H1 (cell line): Measurements from ENCODE around the gene DNAAF8. TPM values are rescaled to one million over a fixed set of nuclear protein-coding genes. Genes with fewer than 3 reads are reported as not detected.

Source experiments
- CTCF ChIA-PET: fragments of 300-600 bp; sonication (Branson Sonifier 250); formaldehyde crosslinking; loops from one replicate; lab custom pipeline; 2021; ENCODE audit not compliant: partially characterized antibody; lab: Charles Lee
- POLR2A ChIA-PET: fragments of 300-600 bp; sonication (Branson Sonifier 250); formaldehyde crosslinking; loops from one replicate; lab custom pipeline; 2021; ENCODE audit warnings: inconsistent platforms; ENCODE audit not compliant: partially characterized antibody; lab: Charles Lee
- DNase-seq, 2 experiments: peaks; one replicate each; pipeline versions ENCODE4 v3.0.0 to v3.0.0-alpha.2; 2010 to 2022; ENCODE audit warnings: low spot score in 2 of 2, low read depth in 1 of 2, mixed read lengths in 1 of 2
- FAIRE-seq: peaks from 2 replicates; lab custom pipeline; 2011; peaks lifted over from hg19 to GRCh38; lab: Jason Lieb, UNC
- H2AFZ ChIP-seq: 2 replicates; pipeline ENCODE4 v1.8.1; 2012; ENCODE audit warnings: low read length, inconsistent platforms
- H2AK5ac ChIP-seq: 2 replicates; pipeline ENCODE4 v1.6.1; 2013; ENCODE audit warnings: low read depth, low read length
- H2BK120ac ChIP-seq: replicated peaks from 2 replicates; pipeline ENCODE3; 2013; ENCODE audit warnings: low read depth, low read length, inconsistent platforms
- H2BK12ac ChIP-seq: 2 replicates; pipeline ENCODE4 v1.6.1; 2013; ENCODE audit warnings: low read depth, low read length
- H2BK15ac ChIP-seq: 2 replicates; pipeline ENCODE4 v1.6.1; 2013; ENCODE audit warnings: low read length
- H2BK20ac ChIP-seq: 2 replicates; pipeline ENCODE4 v1.6.1; 2013; ENCODE audit warnings: low read length
- H2BK5ac ChIP-seq: 2 replicates; pipeline ENCODE4 v1.6.1; 2013; ENCODE audit warnings: low read depth, low read length
- H3K14ac ChIP-seq: 2 replicates; pipeline ENCODE4 v1.6.1; 2013; ENCODE audit warnings: inconsistent platforms; ENCODE audit not compliant: insufficient read length
- H3K18ac ChIP-seq: 2 replicates; pipeline ENCODE4 v1.6.1; 2013; ENCODE audit warnings: low read length; ENCODE audit errors: extremely low read depth
- H3K23ac ChIP-seq: 2 replicates; pipeline ENCODE4 v1.6.1; 2013; ENCODE audit warnings: inconsistent platforms; ENCODE audit not compliant: insufficient read length
- H3K23me2 ChIP-seq: 2 replicates; pipeline ENCODE4 v1.6.1; 2013; ENCODE audit warnings: low read depth, low read length
- H3K27ac ChIP-seq: 2 replicates; pipeline ENCODE4 v1.6.1; 2011; ENCODE audit warnings: low read depth, low read length, inconsistent platforms
- H3K27me3 ChIP-seq, 4 experiments: replicated peaks in 1 of 4; 1 replicate in 1 of 4; 2 replicates in 3 of 4; pipeline versions ENCODE4 v1.6.1 to v1.8.1; 2011 to 2013; ENCODE audit warnings: low read length in 3 of 4, mild to moderate bottlenecking in 3 of 4, inconsistent platforms in 2 of 4, mixed read lengths in 2 of 4, moderate library complexity in 1 of 4; ENCODE audit not compliant: control insufficient read depth in 3 of 4, insufficient read depth in 3 of 4; ENCODE audit errors: extremely low read depth in 1 of 4
- H3K36me3 ChIP-seq, 4 experiments: 2 replicates each; pipeline versions ENCODE4 v1.6.1 to v1.8.1; 2011 to 2013; ENCODE audit warnings: mild to moderate bottlenecking in 4 of 4, low read length in 3 of 4, moderate library complexity in 2 of 4, control low read depth in 1 of 4, inconsistent platforms in 1 of 4; ENCODE audit not compliant: insufficient read depth in 4 of 4, control insufficient read depth in 2 of 4
- H3K4ac ChIP-seq: replicated peaks from 2 replicates; pipeline ENCODE3; 2013; ENCODE audit warnings: low read length, low read depth, mixed read lengths, inconsistent platforms; ENCODE audit not compliant: insufficient read length
- H3K4me1 ChIP-seq, 4 experiments: replicated peaks in 1 of 4; 1 replicate in 1 of 4; 2 replicates in 3 of 4; pipeline versions ENCODE4 v1.6.1 to v1.8.1; 2011 to 2013; ENCODE audit warnings: low read length in 3 of 4, inconsistent platforms in 2 of 4, mixed read lengths in 1 of 4; ENCODE audit not compliant: insufficient read depth in 4 of 4, control insufficient read depth in 3 of 4
- H3K4me2 ChIP-seq, 2 experiments: 2 replicates each; pipeline versions ENCODE4 v1.6.1 to v1.8.1; 2011 to 2013; ENCODE audit warnings: low read depth in 2 of 2, low read length in 2 of 2, control low read depth in 1 of 2, inconsistent platforms in 1 of 2, mild to moderate bottlenecking in 1 of 2; ENCODE audit not compliant: insufficient read depth in 1 of 2
- H3K4me3 ChIP-seq, 4 experiments: fragments of 200-600, 300-600 bp in 1 of 4; sonication (generic), shearing (Covaris generic), sonication (Bioruptor Twin) in 1 of 4; 2 replicates each; pipeline versions ENCODE4 v1.5.1 to v1.8.1; 2011 to 2016; ENCODE audit warnings: low read length in 4 of 4, low read depth in 3 of 4, control low read depth in 2 of 4, inconsistent platforms in 2 of 4, mild to moderate bottlenecking in 2 of 4, mixed read lengths in 1 of 4, moderate library complexity in 1 of 4; ENCODE audit not compliant: insufficient read depth in 2 of 4; ENCODE audit errors: extremely low read depth in 1 of 4
- H3K56ac ChIP-seq: replicated peaks from 2 replicates; pipeline ENCODE3; 2013; ENCODE audit warnings: low read depth, mild to moderate bottlenecking, mixed read lengths, low read length, inconsistent platforms; ENCODE audit not compliant: insufficient read length
- H3K79me1 ChIP-seq: 2 replicates; pipeline ENCODE4 v1.6.1; 2013; ENCODE audit warnings: low read depth, low read length, control low read depth
- H3K79me2 ChIP-seq, 2 experiments: 2 replicates each; pipeline versions ENCODE4 v1.6.1 to v1.8.1; 2012 to 2013; ENCODE audit warnings: low read length in 2 of 2, mild to moderate bottlenecking in 2 of 2, inconsistent platforms in 1 of 2; ENCODE audit not compliant: insufficient read depth in 2 of 2, control insufficient read depth in 1 of 2
- H3K9ac ChIP-seq, 4 experiments: replicated peaks in 1 of 4; 1 replicate in 1 of 4; 2 replicates in 3 of 4; pipeline versions ENCODE4 v1.6.1 to v1.8.1; 2011 to 2013; ENCODE audit warnings: low read depth in 3 of 4, low read length in 3 of 4, control low read depth in 2 of 4, mild to moderate bottlenecking in 2 of 4, moderate library complexity in 2 of 4, inconsistent platforms in 1 of 4; ENCODE audit errors: extremely low read depth in 1 of 4
- H3K9me3 ChIP-seq, 2 experiments: 2 replicates each; pipeline versions ENCODE4 v1.6.1 to v1.8.1; 2012 to 2013; ENCODE audit warnings: mild to moderate bottlenecking in 2 of 2, moderate library complexity in 2 of 2, control low read depth in 1 of 2, inconsistent platforms in 1 of 2, low read depth in 1 of 2, low read length in 1 of 2, mixed read lengths in 1 of 2; ENCODE audit not compliant: insufficient read depth in 2 of 2
- H4K20me1 ChIP-seq, 2 experiments: replicated peaks in 1 of 2; 2 replicates each; pipeline versions ENCODE3 to v1.8.1; 2011 to 2013; ENCODE audit warnings: inconsistent platforms in 2 of 2, low read length in 2 of 2, mild to moderate bottlenecking in 1 of 2; ENCODE audit not compliant: insufficient read depth in 2 of 2, control insufficient read depth in 1 of 2
- H4K5ac ChIP-seq: 2 replicates; pipeline ENCODE4 v1.6.1; 2013; ENCODE audit warnings: low read length, low read depth, mixed read lengths, inconsistent platforms; ENCODE audit not compliant: insufficient read length
- H4K8ac ChIP-seq: 2 replicates; pipeline ENCODE4 v1.8.0; 2013; ENCODE audit warnings: mild to moderate bottlenecking, moderate library complexity, low read length, inconsistent platforms; ENCODE audit not compliant: insufficient read depth; ENCODE audit errors: extremely low read depth
- H4K91ac ChIP-seq: replicated peaks from 2 replicates; pipeline ENCODE3; 2013; ENCODE audit warnings: low read length, mixed read lengths, inconsistent platforms; ENCODE audit not compliant: insufficient read length
- CBX5 ChIP-seq: fragments of 300-800, 300-1000 bp; sonication (generic); IDR thresholded peaks from 2 replicates; pipeline ENCODE4 v1.7.1; 2016; ENCODE audit warnings: antibody characterized with exemption, low read length, low read depth
- CREB1 ChIP-seq: IDR thresholded peaks from 2 replicates; pipeline ENCODE4 v1.6.1; 2012; ENCODE audit warnings: inconsistent platforms
- CTBP2 ChIP-seq: IDR thresholded peaks from 2 replicates; pipeline ENCODE4 v1.7.0; 2011; ENCODE audit warnings: borderline replicate concordance, mild to moderate bottlenecking, moderate library complexity, mixed read lengths, low read length; ENCODE audit not compliant: insufficient read depth, insufficient read length
- EGR1 ChIP-seq: IDR thresholded peaks from 2 replicates; pipeline ENCODE4 v1.6.1; 2011; ENCODE audit warnings: low read depth, low read length, borderline replicate concordance
- EZH2 ChIP-seq: fragments of 200-600 bp; sonication (generic); IDR thresholded peaks from 2 replicates; pipeline ENCODE4 v1.7.1; 2012; ENCODE audit warnings: low read depth, mild to moderate bottlenecking, moderate library complexity, low read length, inconsistent platforms; ENCODE audit not compliant: severe bottlenecking
- KDM5A ChIP-seq: fragments of 200-600 bp; IDR thresholded peaks from 2 replicates; pipeline ENCODE4 v1.7.1; 2012; ENCODE audit warnings: mild to moderate bottlenecking, low read length, inconsistent platforms, mixed read lengths
- NRF1 ChIP-seq: IDR thresholded peaks from 2 replicates; pipeline ENCODE4 v1.6.1; 2011; ENCODE audit warnings: mild to moderate bottlenecking, low read depth, low read length, improper control_type of control experiment
- POLR2A ChIP-seq, 2 experiments: IDR thresholded peaks; 1 replicate in 1 of 2; 2 replicates in 1 of 2; pipeline ENCODE4 v1.6.1; 2011; ENCODE audit warnings: low read depth in 2 of 2, low read length in 2 of 2, mild to moderate bottlenecking in 2 of 2; ENCODE audit errors: control extremely low read depth in 1 of 2
- POU5F1 ChIP-seq: IDR thresholded peaks from 2 replicates; pipeline ENCODE4 v1.6.1; 2011; ENCODE audit warnings: low read depth, mild to moderate bottlenecking, low read length, moderate library complexity
- RFX5 ChIP-seq: IDR thresholded peaks from 2 replicates; pipeline ENCODE4 v1.6.1; 2011; ENCODE audit warnings: low read depth, low read length, improper control_type of control experiment, borderline replicate concordance
- SIX5 ChIP-seq: IDR thresholded peaks from 2 replicates; pipeline ENCODE4 v1.6.1; 2011; ENCODE audit warnings: mild to moderate bottlenecking, low read depth, low read length
- SP1 ChIP-seq: IDR thresholded peaks from 2 replicates; pipeline ENCODE4 v1.6.1; 2011; ENCODE audit warnings: low read depth, low read length
- WGBS, 2 experiments: shearing (Covaris generic) in 1 of 2; methylation state at CpG; one replicate each; pipeline versions ENCODE4 v1.1.6 to v1.1.7; 2013 to 2015; ENCODE audit warnings: low lambda C conversion rate in 2 of 2, mixed read lengths in 2 of 2, inconsistent platforms in 1 of 2, low coverage in 1 of 2, missing lambda C conversion rate in 1 of 2; ENCODE audit not compliant: insufficient replicate concordance in 2 of 2, insufficient coverage in 1 of 2, insufficient read length in 1 of 2; ENCODE audit errors: extremely low coverage in 1 of 2, missing lambda C conversion rate in 1 of 2; 5-methylcytosine and 5-hydroxymethylcytosine counted together
- polyA plus RNA-seq, 7 experiments: library from polyadenylated mRNA; depleted of rRNA in 3 of 7; stranded (reverse) in 5 of 7; unstranded in 2 of 7; fragments of >200 nt in 5 of 7; fragments of 200-250 nt in 2 of 7; gene quantifications; 1 replicate in 5 of 7; 2 replicates in 1 of 7; 4 replicates in 1 of 7; pipeline versions ENCODE4 v1.2.1 to v1.2.3, GENCODE V29; 2011 to 2013; ENCODE audit warnings: missing spikeins in 2 of 7, mixed read lengths in 2 of 7
- total RNA-seq: library from RNA; stranded (reverse); fragmentation: NEBNext Ultra II Directional; extraction: Animal tissue kit (Norgen Biotek cat#: 25700); gene quantifications from 2 replicates; pipeline ENCODE4 v1.2.1, GENCODE V29; 2021
- TF ChIP-seq, protein P1 (sequence below): IDR thresholded peaks from 2 replicates; pipeline ENCODE4 v1.6.1; 2012; ENCODE audit warnings: inconsistent platforms

DNAAF8 gene
- total and polyA plus RNA-seq, 2 of the 8 experiments (the other 6 are each of a cell fraction or from before 2014, with no cell fraction given), result 0.39 TPM; not detected in 1

GRCh38 chr16:4723071-4723767 is 11.1 kb upstream of the DNAAF8 start:
- H3K4ac ChIP-seq, result no peak overlapping the region
- H3K27me3 ChIP-seq, result no peaks in the 10 kb centered on the region
- no peak overlapping the region for H2AFZ ChIP-seq
- H3K56ac ChIP-seq, result no peak overlapping the region
- H3K79me2 ChIP-seq, result peaks cover 0 to 3% of the 10 kb centered on the region in 2 experiments; a peak in 1 of 4 replicates
- H2BK12ac ChIP-seq, result no peak overlapping the region
- no peak overlapping the region for H4K5ac ChIP-seq
- H3K23me2 ChIP-seq, result no peaks in the 10 kb centered on the region
- no peak overlapping the region for H4K91ac ChIP-seq
- POLR2A ChIA-PET, result interaction anchor here (0.9 to 1.6 kb wide), 2 partner anchors 32 to 40 kb away, joined by 3 to 4 read pairs; no protein-coding TSS in a partner anchor
- CTCF ChIA-PET, result no interaction called here
- no peak overlapping the region for H3K27ac ChIP-seq
- H3K4me2 ChIP-seq, result no peak overlapping the region
- H2BK15ac ChIP-seq, result no peak overlapping the region
- peaks cover 3 to 9% (median 4%) of the 10 kb centered on the region in 4 experiments; a peak in 6 of 7 replicates for H3K4me1 ChIP-seq
- H2BK120ac ChIP-seq, result no peak overlapping the region
- no peak overlapping the region for H3K18ac ChIP-seq
- H3K36me3 ChIP-seq, result peaks cover 8 to 39% (median 15%) of the 10 kb centered on the region in 4 experiments; a peak in 7 of 8 replicates
- no peak overlapping the region for H3K9ac ChIP-seq
- no peak overlapping the region for H2BK20ac ChIP-seq
- DNase-seq (no peak), FAIRE-seq (no peak)
- H3K9me3 ChIP-seq, result no peaks in the 10 kb centered on the region
- H3K4me3 ChIP-seq, result no peak overlapping the region
- H3K23ac ChIP-seq, result no peak overlapping the region
- no peak overlapping the region for H4K8ac ChIP-seq
- no peak overlapping the region for H3K14ac ChIP-seq
- 95% methylated on average over 14 of the region's 14 CpGs; no CpG with 5 or more reads in 1 of the 2 experiments for WGBS, 2 experiments
- peaks cover 0 to 11% of the 10 kb centered on the region in 2 experiments for H4K20me1 ChIP-seq
- no peak overlapping the region for H2AK5ac ChIP-seq
- H3K79me1 ChIP-seq, result no peaks in the 10 kb centered on the region
- no peak overlapping the region for H2BK5ac ChIP-seq
- TF ChIP-seq SIX5, result no peak
- no peak for TF ChIP-seq CTBP2
- TF ChIP-seq EGR1, result no peak
- TF ChIP-seq CREB1, result no peak
- TF ChIP-seq, protein P1, sequence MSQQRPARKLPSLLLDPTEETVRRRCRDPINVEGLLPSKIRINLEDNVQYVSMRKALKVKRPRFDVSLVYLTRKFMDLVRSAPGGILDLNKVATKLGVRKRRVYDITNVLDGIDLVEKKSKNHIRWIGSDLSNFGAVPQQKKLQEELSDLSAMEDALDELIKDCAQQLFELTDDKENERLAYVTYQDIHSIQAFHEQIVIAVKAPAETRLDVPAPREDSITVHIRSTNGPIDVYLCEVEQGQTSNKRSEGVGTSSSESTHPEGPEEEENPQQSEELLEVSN, result no peak
- TF ChIP-seq RFX5, result no peak
- TF ChIP-seq SP1, result no peak
- no peak for TF ChIP-seq POU5F1
- no peak for TF ChIP-seq POLR2A (IDR thresholded peaks at IDR 0.05; ENCODE audit: control extremely low read depth in 1 of 2, low read depth in 2 of 2, low read length in 2 of 2)
- TF ChIP-seq NRF1, result no peak
- TF ChIP-seq EZH2, result no peak
- no peak for TF ChIP-seq CBX5
- no peak for TF ChIP-seq KDM5A
